HCT116 (cell line): ENCODE results near the gene RBMS1. TPM values are rescaled to one million over a fixed set of nuclear protein-coding genes. Genes with fewer than 3 reads are reported as not detected.
"Not testable (repeated sequence)": the region's sequence is repeated elsewhere in the genome, so short reads cannot be mapped to it uniquely, and the experiment has no call there.

Experiments
- ATAC-seq: fragments of 200-7000 bp; cut with Tn5 transposase; 2 replicates; pipeline ENCODE4 v1.9.1; 2020; ENCODE audit warnings: mild to moderate bottlenecking, moderate library complexity
- BruUV-seq: library from RNA; stranded (reverse); fragments of 400-500 nt; replicated peaks from 2 replicates; lab custom pipeline; 2021; lab: Mats Ljungman, UMichigan
- CTCF ChIA-PET: fragments of 300-600 bp; sonication (Branson Sonifier 250); formaldehyde crosslinking; loops from one replicate; lab custom pipeline; 2021; ENCODE audit warnings: antibody characterized with exemption; lab: Charles Lee
- POLR2A ChIA-PET: fragments of 300-600, 350-600 bp; sonication (Branson Sonifier 250); formaldehyde crosslinking; loops from one replicate; lab custom pipeline; 2021; ENCODE audit warnings: antibody characterized with exemption; lab: Charles Lee
- RAD21 ChIA-PET, 2 experiments: fragments of 300-600 bp; sonication (Branson Sonifier 250); formaldehyde crosslinking; loops; one replicate each; lab custom pipeline; 2023; ENCODE audit warnings: low total read pairs in 2 of 2; ENCODE audit not compliant: uncharacterized antibody in 2 of 2, unreplicated experiment in 2 of 2, low non-redundant PET in 1 of 2; lab: Charles Lee
- DNase-seq: peaks from one replicate; pipeline ENCODE4 v3.0.0-alpha.2; 2010; ENCODE audit warnings: low read depth, low spot score
- H2AFZ ChIP-seq: fragments of 200-600 bp; shearing (Covaris generic), sonication (generic); 2 replicates; pipeline ENCODE4 v1.6.1; 2017; ENCODE audit warnings: low read depth, mixed run types, mixed read lengths, antibody characterized with exemption, low read length; ENCODE audit not compliant: poor library complexity, severe bottlenecking
- H3K27ac ChIP-seq: 2 replicates; pipeline ENCODE4 v1.5.1; 2012; ENCODE audit warnings: low read depth, low read length
- H3K27me3 ChIP-seq: fragments of 200-600 bp; sonication (generic); 2 replicates; pipeline ENCODE4 v1.6.1; 2016; ENCODE audit warnings: mixed run types, low read length, mixed read lengths; ENCODE audit not compliant: insufficient read depth
- H3K36me3 ChIP-seq, 2 experiments: fragments of 200-500 bp in 1 of 2; fragments of 200-600 bp in 1 of 2; sonication (Bioruptor generic) in 1 of 2; sonication (generic) in 1 of 2; 2 replicates each; pipeline versions ENCODE4 v1.5.1 to v1.6.1; 2014 to 2016; ENCODE audit warnings: low read length in 2 of 2, inconsistent platforms in 1 of 2, mixed read lengths in 1 of 2, mixed run types in 1 of 2; ENCODE audit not compliant: insufficient read depth in 2 of 2, control insufficient read depth in 1 of 2
- H3K4me1 ChIP-seq, 2 experiments: fragments of 200-600 bp in 1 of 2; sonication (generic) in 1 of 2; 2 replicates each; pipeline versions ENCODE4 v1.5.1 to v1.6.1; 2012 to 2017; ENCODE audit warnings: low read length in 2 of 2, inconsistent platforms in 1 of 2, mild to moderate bottlenecking in 1 of 2, mixed read lengths in 1 of 2, mixed run types in 1 of 2, moderate library complexity in 1 of 2; ENCODE audit not compliant: insufficient read depth in 2 of 2, control insufficient read depth in 1 of 2
- H3K4me2 ChIP-seq: fragments of 200-600 bp; sonication (generic); 2 replicates; pipeline ENCODE4 v1.6.1; 2017; ENCODE audit warnings: mixed run types, low read length, mixed read lengths
- H3K4me3 ChIP-seq, 2 experiments: fragments of 200-600 bp in 1 of 2; sonication (generic) in 1 of 2; replicated peaks in 1 of 2; 2 replicates each; pipeline ENCODE4 v1.5.1; 2011 to 2016; ENCODE audit warnings: low read length in 2 of 2, control low read depth in 1 of 2, low read depth in 1 of 2, mild to moderate bottlenecking in 1 of 2, mixed read lengths in 1 of 2, mixed run types in 1 of 2
- H3K79me2 ChIP-seq: fragments of 200-600 bp; sonication (generic); 2 replicates; pipeline ENCODE4 v1.6.1; 2017; ENCODE audit warnings: mild to moderate bottlenecking, mixed run types, low read length, moderate library complexity, mixed read lengths; ENCODE audit not compliant: insufficient read depth
- H3K9ac ChIP-seq: fragments of 200-600 bp; sonication (generic); 2 replicates; pipeline ENCODE4 v1.6.1; 2016; ENCODE audit warnings: low read length, mixed read lengths
- H3K9me2 ChIP-seq: fragments of 200-600 bp; sonication (generic), shearing (Covaris generic); 2 replicates; pipeline ENCODE4 v1.6.1; 2017; ENCODE audit warnings: mixed run types, mild to moderate bottlenecking, moderate library complexity; ENCODE audit not compliant: insufficient read depth
- H3K9me3 ChIP-seq, 2 experiments: fragments of 200-500 bp in 1 of 2; fragments of 200-600 bp in 1 of 2; sonication (Bioruptor generic) in 1 of 2; sonication (generic) in 1 of 2; 2 replicates each; pipeline ENCODE4 v1.6.1; 2014 to 2017; ENCODE audit warnings: low read length in 2 of 2, mixed read lengths in 2 of 2, inconsistent platforms in 1 of 2, low read depth in 1 of 2, mild to moderate bottlenecking in 1 of 2, mixed run types in 1 of 2, moderate library complexity in 1 of 2; ENCODE audit not compliant: control insufficient read depth in 1 of 2, insufficient read depth in 1 of 2
- H4K20me1 ChIP-seq: fragments of 200-600 bp; sonication (generic), shearing (Covaris generic); 2 replicates; pipeline ENCODE4 v1.6.1; 2017; ENCODE audit warnings: mixed run types, mild to moderate bottlenecking, moderate library complexity; ENCODE audit not compliant: insufficient read depth
- CEBPB ChIP-seq: IDR thresholded peaks from 2 replicates; pipeline ENCODE4 v1.6.1; 2012; ENCODE audit warnings: low read depth
- CTCF ChIP-seq, 3 experiments: fragments of 200-600 bp in 1 of 3; sonication (generic) in 1 of 3; IDR thresholded peaks in 2 of 3; conservative IDR thresholded peaks in 1 of 3; 2 replicates each; pipeline ENCODE4 v1.5.1; 2012 to 2017; ENCODE audit warnings: low read depth in 2 of 3, low read length in 2 of 3, antibody characterized with exemption in 1 of 3, borderline replicate concordance in 1 of 3, control low read depth in 1 of 3, mild to moderate bottlenecking in 1 of 3, mixed read lengths in 1 of 3, mixed run types in 1 of 3, moderate library complexity in 1 of 3; ENCODE audit not compliant: insufficient read depth in 1 of 3
- EZH2phosphoT487 ChIP-seq: fragments of 200-600 bp; IDR thresholded peaks from 2 replicates; pipeline ENCODE4 v1.6.1; 2018; ENCODE audit warnings: antibody characterized with exemption, borderline replicate concordance
- FOSL1 ChIP-seq: IDR thresholded peaks from 2 replicates; pipeline ENCODE4 v1.6.1; 2012; ENCODE audit warnings: low read depth
- POLR2A ChIP-seq: IDR thresholded peaks from 2 replicates; pipeline ENCODE4 v1.7.0; 2011; ENCODE audit warnings: borderline replicate concordance; ENCODE audit not compliant: insufficient read depth, insufficient read length; ENCODE audit errors: extremely low read depth
- RAD21 ChIP-seq: IDR thresholded peaks from 2 replicates; pipeline ENCODE4 v1.6.1; 2012; ENCODE audit warnings: low read depth, mild to moderate bottlenecking
- SIN3A ChIP-seq: IDR thresholded peaks from 2 replicates; pipeline ENCODE4 v1.6.1; 2012; ENCODE audit warnings: low read depth
- SP1 ChIP-seq: IDR thresholded peaks from 2 replicates; pipeline ENCODE4 v1.6.1; 2012; ENCODE audit warnings: low read depth
- YY1 ChIP-seq: IDR thresholded peaks from 2 replicates; pipeline ENCODE4 v1.6.1; 2011; ENCODE audit warnings: low read length, low read depth, moderate library complexity, mild to moderate bottlenecking; ENCODE audit not compliant: insufficient replicate concordance; ENCODE audit errors: extremely low read depth
- ZBTB33 ChIP-seq: IDR thresholded peaks from 2 replicates; pipeline ENCODE4 v1.6.1; 2011; ENCODE audit warnings: mild to moderate bottlenecking, low read length, moderate library complexity; ENCODE audit not compliant: insufficient replicate concordance; ENCODE audit errors: extremely low read depth
- intact Hi-C: fragments of 100-400 bp; cut with micrococcal nuclease; formaldehyde crosslinking; loops from 2 replicates; pipeline ENCODE4 v1.10.0; 2022
- total RNA-seq: library from RNA; stranded (reverse); gene quantifications from one replicate; pipeline ENCODE4 v1.2.1, GENCODE V29; 2021; ENCODE audit not compliant: unreplicated experiment
- TF ChIP-seq, protein P1 (sequence below): IDR thresholded peaks from 2 replicates; pipeline ENCODE4 v1.6.1; 2012

Gene RBMS1
- total RNA-seq, 1 experiment from 2014 or later: 17.6 TPM

DNA sequence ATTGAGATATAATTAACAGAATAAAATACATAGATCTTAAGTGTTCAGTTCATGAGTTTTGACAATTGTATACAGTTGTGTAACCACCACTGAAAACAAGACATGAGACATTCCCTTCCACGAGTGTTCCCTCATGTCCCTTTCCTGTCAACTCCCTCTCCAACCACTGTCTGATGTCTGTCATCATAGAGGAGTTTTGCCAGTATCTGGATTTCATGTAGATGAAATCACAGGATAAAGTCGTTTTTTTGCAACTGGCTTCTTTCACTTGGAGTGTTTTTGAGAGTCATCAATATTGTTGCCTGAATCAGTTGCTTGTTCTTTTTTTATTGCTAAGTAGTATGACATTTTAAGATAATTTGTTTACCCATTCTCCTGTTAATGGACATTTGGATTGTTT is 52.7 kb downstream of the RBMS1 start:
- Histone ChIP-seq H3K4me3 (no peak overlapping the region), H2AFZ (no peak overlapping the region)
- CTCF ChIA-PET: no interaction called here

DNA sequence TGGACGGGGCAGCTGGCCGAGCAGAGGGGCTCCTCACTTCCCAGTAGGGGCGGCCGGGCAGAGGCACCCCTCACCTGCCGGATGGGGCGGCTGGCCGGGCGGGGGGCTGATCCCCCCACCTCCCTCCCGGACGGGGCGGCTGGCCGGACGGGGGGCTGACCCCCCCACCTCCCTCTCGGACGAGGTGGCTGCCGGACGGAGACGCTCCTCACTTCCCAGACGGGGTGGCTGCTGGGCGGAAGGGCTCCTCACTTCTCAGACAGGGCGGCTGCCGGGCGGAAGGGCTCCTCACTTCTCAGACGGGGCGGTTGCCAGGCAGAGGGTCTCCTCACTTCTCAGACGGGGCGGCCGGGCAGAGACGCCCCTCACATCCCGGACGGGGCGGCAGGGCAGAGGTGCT is 54.6 kb downstream of the RBMS1 start:
- H4K20me1 ChIP-seq, H3K4me3 ChIP-seq, H3K36me3 ChIP-seq, H3K4me2 ChIP-seq, H3K79me2 ChIP-seq, H2AFZ ChIP-seq, H3K27me3 ChIP-seq, H3K4me1 ChIP-seq, H3K9me3 ChIP-seq, H3K27ac ChIP-seq, CTCF ChIA-PET, DNase-seq, H3K9ac ChIP-seq, H3K9me2 ChIP-seq, RAD21 ChIA-PET, BruUV-seq, ATAC-seq, POLR2A ChIA-PET: not testable (repeated sequence)
- intact Hi-C loops: loop anchor here (10.0 kb wide), 1 partner anchor 556 kb away; no protein-coding TSS in a partner anchor

More for the DNA sequence above, 52.7 kb downstream of the RBMS1 start:
- no peaks in the 10 kb centered on the region for H3K4me1 ChIP-seq
- H3K4me2 ChIP-seq: no peak overlapping the region
- intact Hi-C loops: no loop called here
- no peak overlapping the region for H3K27ac ChIP-seq
- H3K36me3 ChIP-seq: no peaks in the 10 kb centered on the region
- H3K27me3 ChIP-seq: no peaks in the 10 kb centered on the region
- H3K9ac ChIP-seq: no peak overlapping the region
- no peaks in the 10 kb centered on the region for H4K20me1 ChIP-seq
- no peaks in the 10 kb centered on the region for H3K79me2 ChIP-seq
- ATAC-seq: no peak
- no peaks in the 10 kb centered on the region for H3K9me3 ChIP-seq
- RAD21 ChIA-PET: no interaction called here
- no TSS peak for BruUV-seq
- no peak for TF ChIP-seq EZH2phosphoT487
- TF ChIP-seq ZBTB33: no peak
- no peak for TF ChIP-seq CTCF (IDR thresholded peaks at IDR 0.05 in 2 of 3, conservative IDR thresholded peaks at IDR 0.05 in 1 of 3; ENCODE audit: borderline replicate concordance in 1 of 3, insufficient read depth in 1 of 3, low read depth in 2 of 3, low read length in 2 of 3)
- TF ChIP-seq POLR2A: no peak
- TF ChIP-seq SP1: no peak
- TF ChIP-seq YY1: no peak
- TF ChIP-seq FOSL1: no peak
- no peak for TF ChIP-seq CEBPB
- TF ChIP-seq, protein P1, sequence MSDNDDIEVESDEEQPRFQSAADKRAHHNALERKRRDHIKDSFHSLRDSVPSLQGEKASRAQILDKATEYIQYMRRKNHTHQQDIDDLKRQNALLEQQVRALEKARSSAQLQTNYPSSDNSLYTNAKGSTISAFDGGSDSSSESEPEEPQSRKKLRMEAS: no peak
- TF ChIP-seq RAD21: no peak
- TF ChIP-seq SIN3A: no peak
- no peaks in the 10 kb centered on the region for H3K9me2 ChIP-seq
- POLR2A ChIA-PET: no interaction called here
- DNase-seq: no peak
